Activated CD8-positive, alpha-beta memory T cell treated with anti-CD3 and anti-CD28 coated beads for 36 hours (primary cell): ENCODE data around the gene SLA2. TPM values are rescaled to one million over a fixed set of nuclear protein-coding genes. Genes with fewer than 3 reads are reported as not detected.
"Not testable (repeated sequence)": the region's sequence is repeated elsewhere in the genome, so short reads cannot be mapped to it uniquely, and the experiment has no call there.

Source experiments
- CTCF ChIA-PET: fragments of 350-600 bp; sonication (Branson Sonifier 250); formaldehyde crosslinking; loops from one replicate; lab custom pipeline; 2021; ENCODE audit warnings: antibody characterized with exemption; lab: Charles Lee
- POLR2A ChIA-PET: fragments of 350-600 bp; sonication (Branson Sonifier 250); formaldehyde crosslinking; loops from one replicate; lab custom pipeline; 2021; ENCODE audit warnings: antibody characterized with exemption; lab: Charles Lee
- total RNA-seq, 2 experiments: library from RNA; stranded (reverse); gene quantifications; one replicate each; pipeline ENCODE4 v1.2.3, GENCODE V29; 2021

Gene SLA2
- total RNA-seq, 2 experiments from 2014 or later: 62.9 to 64.5 TPM

GRCh38 chr20:36647196-36648121 lies 1.5 kb upstream of the SLA2 start:
- CTCF ChIA-PET: no interaction called here

DNA sequence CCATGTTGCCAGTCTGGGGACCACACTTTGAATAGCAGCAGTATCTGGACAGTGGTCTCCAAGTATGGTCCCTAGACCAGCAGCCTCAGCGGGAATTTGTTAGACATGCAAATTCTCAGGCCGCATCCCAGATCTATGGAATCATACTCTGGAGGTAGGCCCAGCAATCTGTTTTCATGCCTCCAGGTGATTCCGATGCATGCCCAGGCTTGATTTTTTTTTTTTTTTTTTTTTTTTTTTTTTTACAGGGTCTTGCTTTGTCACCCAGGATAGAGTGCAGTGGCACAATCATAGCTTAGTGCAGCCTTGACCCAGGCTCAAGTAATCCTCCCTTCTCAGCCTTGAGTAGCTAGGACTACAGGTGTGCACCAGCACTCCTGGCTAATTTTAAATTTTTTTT lies 682 bp upstream of the SLA2 start:
- ChIA-PET POLR2A (interaction anchor here (0.6 to 3.9 kb wide), 8 partner anchors 18 to 693 kb away, joined by 5 to 34 read pairs (median 10); partner anchors contain the start of genes RAB5IF and TGIF2), CTCF (interaction anchor here (0.8 to 2.9 kb wide), 3 partner anchors 17 to 86 kb away, joined by 3 to 16 read pairs (median 5); partner anchors contain the start of gene RAB5IF)

More at GRCh38 chr20:36647196-36648121, 1.5 kb upstream of the SLA2 start:
- POLR2A ChIA-PET: interaction anchor here (0.7 kb wide), 1 partner anchor 694 kb away, joined by 12 read pairs; no protein-coding TSS in a partner anchor

GRCh38 chr20:36645353-36645752 lies 643 bp downstream of the SLA2 start:
- ChIA-PET CTCF (interaction anchor here (0.7 to 2.9 kb wide), 3 partner anchors 15 to 129 kb away, joined by 4 to 16 read pairs (median 5); partner anchors contain the start of gene RAB5IF), POLR2A (interaction anchor here (1.3 to 3.9 kb wide), 7 partner anchors 16 to 450 kb away, joined by 3 to 34 read pairs (median 8); partner anchors contain the start of genes RAB5IF and TGIF2)

DNA sequence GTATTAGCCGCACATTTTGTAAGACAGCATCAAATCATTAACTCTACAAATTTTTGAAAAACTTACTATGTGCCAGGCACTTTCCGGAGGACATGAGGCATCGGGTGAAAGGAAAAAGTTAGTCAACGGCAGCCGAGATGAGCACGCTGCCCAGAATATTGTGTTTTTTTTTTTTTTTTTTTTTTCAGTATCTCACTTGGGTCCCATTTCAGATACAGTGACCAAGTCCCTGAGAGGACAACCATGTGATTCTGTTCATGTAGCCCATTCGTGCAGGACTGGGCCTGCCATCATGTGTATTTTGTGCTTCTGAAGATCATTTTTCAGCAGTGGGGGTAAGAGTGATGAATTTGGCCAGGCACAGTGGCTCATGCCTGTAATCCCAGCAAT lies 1.3 kb downstream of the SLA2 start:
- ChIA-PET CTCF (interaction anchor here (0.6 to 2.9 kb wide), 5 partner anchors 15 to 396 kb away, joined by 3 to 16 read pairs (median 3); partner anchors contain the start of gene RAB5IF), POLR2A (interaction anchor here (0.6 to 3.9 kb wide), 7 partner anchors 16 to 91 kb away, joined by 4 to 34 read pairs (median 5); partner anchors contain the start of genes RAB5IF and TGIF2)

GRCh38 chr20:36644032-36644705 lies 1.8 kb downstream of the SLA2 start:
- POLR2A ChIA-PET: interaction anchor here (0.6 to 3.9 kb wide), 7 partner anchors 15 to 92 kb away, joined by 4 to 34 read pairs (median 5); partner anchors contain the start of genes RAB5IF and TGIF2

GRCh38 chr20:36642136-36642535 lies 3.9 kb downstream of the SLA2 start:
- CTCF ChIA-PET: interaction anchor here (1.1 kb wide), 1 partner anchor 12 kb away, joined by 3 read pairs; no protein-coding TSS in a partner anchor
- POLR2A ChIA-PET: interaction anchor here (0.6 to 1.0 kb wide), 3 partner anchors 12 to 222 kb away, joined by 3 read pairs; partner anchors contain the start of gene NDRG3

More at GRCh38 chr20:36644032-36644705, 1.8 kb downstream of the SLA2 start:
- CTCF ChIA-PET: interaction anchor here (0.6 to 2.9 kb wide), 11 partner anchors 14 to 396 kb away, joined by 3 to 16 read pairs (median 3); partner anchors contain the start of genes DSN1 and RAB5IF

DNA sequence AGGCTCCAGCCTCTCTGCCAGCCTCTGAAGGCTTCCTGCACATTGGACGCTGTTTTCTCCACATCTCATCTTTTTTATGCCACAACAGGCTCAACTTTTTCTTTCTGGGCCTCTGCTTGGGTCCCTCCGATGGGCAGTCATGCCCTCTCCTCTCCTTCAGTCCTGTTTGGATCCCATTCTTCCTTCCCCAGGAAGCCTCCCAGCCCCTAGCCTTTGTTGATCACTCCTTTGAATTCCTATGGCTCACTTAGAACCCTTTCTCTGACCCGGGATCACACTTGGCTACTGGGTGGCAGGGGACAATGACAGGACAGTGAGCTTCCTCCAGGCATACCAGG lies 4.5 kb downstream of the SLA2 start:
- ChIA-PET POLR2A (no interaction called here), CTCF (interaction anchor here (1.1 kb wide), 1 partner anchor 12 kb away, joined by 3 read pairs; no protein-coding TSS in a partner anchor)

GRCh38 chr20:36638876-36639400 lies 7.1 kb downstream of the SLA2 start:
- POLR2A ChIA-PET, CTCF ChIA-PET: not testable (repeated sequence)

DNA sequence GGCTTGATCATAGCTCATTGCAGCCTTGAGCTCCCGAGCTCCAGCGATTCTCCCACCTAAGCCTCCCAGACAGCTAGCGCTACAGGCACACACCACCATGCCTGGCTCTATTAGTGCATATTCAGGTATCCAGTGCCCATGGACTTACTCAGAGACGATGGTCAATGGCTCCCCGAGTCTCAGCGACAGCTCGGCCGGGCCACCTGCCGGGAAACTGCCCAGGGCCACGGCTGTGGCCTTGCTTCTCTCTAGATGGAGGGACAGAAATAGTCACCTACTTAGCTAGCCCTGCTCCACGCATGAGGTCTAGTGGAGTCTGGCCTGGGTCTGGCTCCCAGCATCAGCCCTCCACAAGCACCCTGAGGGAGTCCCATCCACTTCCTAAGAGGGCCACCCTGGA lies 11.7 kb downstream of the SLA2 start:
- POLR2A ChIA-PET: no interaction called here
- CTCF ChIA-PET: no interaction called here

GRCh38 chr20:36633285-36633772 lies 12.7 kb downstream of the SLA2 start:
- ChIA-PET POLR2A (no interaction called here), CTCF (no interaction called here)

DNA sequence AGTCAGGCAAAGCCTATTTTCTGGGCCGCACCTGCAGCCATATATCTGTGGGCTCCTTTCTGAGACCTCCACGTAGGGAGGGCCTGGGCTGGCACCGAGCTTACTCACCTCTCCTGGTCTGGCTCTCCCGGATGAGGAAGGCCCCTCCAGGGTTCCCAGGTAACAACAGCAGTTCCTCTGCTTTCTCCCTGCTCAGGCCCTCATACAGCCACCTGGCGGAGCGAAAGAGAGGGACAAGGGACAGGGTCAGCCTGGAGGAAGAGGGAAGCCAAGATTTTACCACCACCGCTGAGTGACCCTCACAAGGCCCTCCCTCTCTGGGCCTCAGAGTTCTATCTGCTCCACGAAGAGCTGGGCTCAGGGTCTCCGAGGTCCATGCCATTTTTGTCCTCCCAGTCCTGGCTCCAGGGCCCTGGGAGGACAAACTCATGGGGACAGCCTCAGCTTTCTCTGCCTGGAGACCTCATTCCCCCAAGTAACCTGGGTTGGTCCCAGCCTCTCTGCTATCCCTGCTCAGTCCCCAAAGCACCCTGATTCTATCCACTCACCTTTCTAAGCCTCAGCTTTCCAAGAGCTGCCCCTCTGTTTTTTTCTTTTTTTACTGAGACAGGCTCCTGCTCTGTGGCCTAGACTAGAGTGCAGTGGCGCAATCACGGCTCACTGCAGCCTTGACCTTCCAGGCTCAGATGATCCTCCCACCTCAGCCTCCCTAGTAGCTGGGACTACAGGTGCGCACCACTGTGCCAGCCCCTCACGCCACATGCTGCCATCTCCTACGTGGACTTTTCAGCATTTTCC lies 13.3 kb downstream of the SLA2 start:
- POLR2A ChIA-PET: no interaction called here

DNA sequence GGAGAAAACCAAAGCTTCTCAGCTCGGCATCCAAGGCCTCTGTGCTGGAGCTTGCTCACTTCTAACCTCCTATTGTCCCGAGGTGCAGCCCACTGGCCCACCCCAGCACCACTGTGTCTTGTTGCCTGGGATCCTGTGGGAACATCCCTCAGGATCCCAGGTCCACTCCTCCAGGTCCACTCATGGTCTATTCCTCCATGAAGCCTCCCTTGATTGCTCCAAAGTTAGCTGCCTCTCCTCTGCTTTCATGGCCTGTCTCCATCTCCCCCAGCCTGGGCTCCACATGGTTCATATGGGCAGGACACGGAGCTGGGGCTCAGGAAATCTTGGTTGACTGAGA lies 13.9 kb downstream of the SLA2 start:
- ChIA-PET CTCF (no interaction called here), POLR2A (no interaction called here)

More for the DNA sequence above, 13.3 kb downstream of the SLA2 start:
- CTCF ChIA-PET: no interaction called here

DNA sequence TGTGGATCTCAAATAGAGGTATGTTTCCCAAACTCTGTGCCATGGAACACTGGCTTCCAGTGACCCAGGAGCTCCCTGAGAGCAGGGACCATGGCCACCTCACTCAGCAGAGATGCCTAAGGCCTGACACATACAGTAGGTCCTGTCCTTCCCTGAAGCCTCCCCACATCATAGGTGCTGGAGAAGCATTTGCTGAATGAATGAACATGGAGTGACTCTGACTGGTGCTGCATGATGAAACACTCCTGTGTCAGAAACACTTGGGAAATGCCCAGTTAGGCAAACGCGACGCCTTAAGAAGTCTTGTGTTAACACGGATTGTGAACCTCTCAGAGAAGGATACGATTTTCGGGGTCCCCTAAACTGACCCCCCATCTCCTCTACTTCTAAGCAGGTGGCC lies 14.3 kb downstream of the SLA2 start:
- ChIA-PET CTCF (no interaction called here), POLR2A (no interaction called here)

DNA sequence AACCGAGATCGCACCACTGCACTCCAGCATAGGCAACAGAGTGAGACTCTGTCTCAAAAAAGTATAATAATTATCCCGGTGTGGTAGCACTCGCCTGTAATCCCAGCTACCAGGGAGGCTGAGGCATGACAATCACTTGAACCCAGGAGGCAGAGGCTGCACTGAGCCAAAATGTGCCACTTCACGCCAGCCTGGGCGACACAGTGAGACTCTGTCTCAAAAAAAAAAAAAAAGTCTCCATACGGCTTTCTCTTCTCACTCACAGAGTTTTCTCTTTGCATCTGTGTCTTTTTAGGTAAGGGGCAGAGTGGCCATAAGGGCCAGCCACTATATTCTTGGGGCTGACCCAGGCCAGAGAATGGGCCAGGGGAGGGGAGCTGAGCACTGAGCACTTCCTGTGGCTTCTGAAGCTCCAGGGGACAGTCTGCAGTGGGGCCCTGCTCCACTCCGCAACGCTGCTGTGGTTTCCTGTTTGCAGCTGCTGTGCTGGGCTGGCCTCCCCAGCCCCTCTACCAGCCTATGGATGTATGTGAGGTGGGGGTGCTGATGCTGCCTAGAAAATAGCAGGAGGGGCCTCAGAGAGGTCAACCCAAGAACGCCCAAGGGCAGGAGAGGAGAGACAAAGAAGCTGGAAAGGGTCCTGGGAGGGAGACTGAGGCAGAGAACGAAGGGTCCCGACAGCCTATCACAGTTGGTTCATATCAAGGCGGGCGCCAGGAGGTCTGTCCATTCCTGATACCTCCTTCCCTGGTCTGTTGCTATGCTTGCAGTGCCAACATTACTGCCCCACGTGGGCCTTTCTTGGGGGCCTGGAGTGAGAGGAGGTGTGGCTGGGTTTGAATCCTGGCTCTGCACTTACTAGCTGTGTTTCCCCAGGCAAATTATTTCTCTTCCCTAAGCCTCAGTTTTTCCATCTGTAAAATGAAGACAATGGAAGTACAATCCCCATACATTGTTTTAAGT lies 16.0 kb downstream of the SLA2 start:
- CTCF ChIA-PET: interaction anchor here (0.7 to 1.8 kb wide), 10 partner anchors 12 to 110 kb away, joined by 3 to 6 read pairs (median 4); partner anchors contain the start of genes RAB5IF and SLA2
- POLR2A ChIA-PET: interaction anchor here (0.6 to 3.5 kb wide), 6 partner anchors 11 to 687 kb away, joined by 3 to 34 read pairs (median 4); partner anchors contain the start of gene SLA2

DNA sequence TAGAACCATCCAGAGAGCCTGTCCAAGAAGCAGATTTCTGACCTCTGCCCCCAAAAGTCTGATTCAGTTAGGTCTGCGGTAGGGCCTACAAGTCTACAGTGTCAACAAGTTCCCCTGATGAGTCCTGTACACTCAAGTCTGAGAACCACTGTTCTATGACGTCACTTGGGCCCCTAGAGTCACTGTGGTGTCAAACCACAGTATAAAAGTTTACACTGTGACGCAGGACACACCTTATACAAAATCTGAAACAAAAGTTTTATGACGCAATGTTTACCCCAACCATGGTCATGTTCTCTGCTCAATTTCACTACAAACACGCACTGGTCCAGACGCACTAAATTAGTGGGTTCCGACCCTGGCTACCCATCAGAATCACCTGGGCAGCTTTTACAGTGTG lies 17.9 kb downstream of the SLA2 start:
- ChIA-PET POLR2A (interaction anchor here (0.6 to 3.5 kb wide), 2 partner anchors 17 to 532 kb away, joined by 3 to 34 read pairs; partner anchors contain the start of gene SLA2), CTCF (interaction anchor here (1.2 kb wide), 1 partner anchor 16 kb away, joined by 3 read pairs; no protein-coding TSS in a partner anchor)

DNA sequence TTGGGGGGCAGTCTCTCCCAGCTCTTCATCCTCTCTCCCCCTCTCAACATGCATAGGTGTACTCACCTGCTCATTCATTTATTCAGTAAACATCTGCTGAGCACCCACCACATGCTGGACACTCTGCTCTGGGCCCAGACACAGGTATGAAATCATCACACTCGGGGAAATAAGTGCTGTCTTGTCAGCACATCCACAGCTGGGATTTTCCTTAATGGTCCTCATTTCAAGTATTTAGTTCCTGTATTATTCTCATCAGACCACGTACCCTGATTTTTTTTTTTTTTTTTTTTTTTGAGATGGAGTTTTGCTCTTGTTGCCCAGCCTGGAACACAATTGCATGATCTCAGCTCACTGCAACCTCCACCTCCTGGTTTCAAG lies 21.1 kb downstream of the SLA2 start:
- ChIA-PET POLR2A (interaction anchor here (1.9 kb wide), 1 partner anchor 21 kb away, joined by 5 read pairs; the partner anchor contains the start of gene SLA2), CTCF (interaction anchor here (1.1 kb wide), 1 partner anchor 11 kb away, joined by 4 read pairs; no protein-coding TSS in a partner anchor)
